ENCODE results near the gene SH3BP1.

SH3BP1 gene

GRCh38 chr22:37640591-37641560 lies 1.4 kb downstream of the SH3BP1 start:
- TF ChIP-seq TAF1 (IDR thresholded peaks at IDR 0.05; ENCODE audit: low read depth) (no peak), YY1 (IDR thresholded peaks at IDR 0.05; ENCODE audit: low read depth) (no peak), CEBPB (IDR thresholded peaks at IDR 0.05) (no peak), MAX (IDR thresholded peaks at IDR 0.05) (no peak), EP300 (IDR thresholded peaks at IDR 0.05; ENCODE audit: borderline replicate concordance) (no peak), CREB1 (IDR thresholded peaks at IDR 0.05; ENCODE audit: low read depth) (no peak), NFIC (IDR thresholded peaks at IDR 0.05) (no peak), REST (IDR thresholded peaks at IDR 0.05; ENCODE audit: low read depth) (no peak), RAD21 (IDR thresholded peaks at IDR 0.05; ENCODE audit: low read depth) (no peak), EGR1 (IDR thresholded peaks at IDR 0.05) (no peak), TCF12 (IDR thresholded peaks at IDR 0.05; ENCODE audit: low read depth) (no peak), TEAD4 (IDR thresholded peaks at IDR 0.05) (no peak), FOXM1 (IDR thresholded peaks at IDR 0.05; ENCODE audit: borderline replicate concordance, low read depth) (no peak), USF1 (IDR thresholded peaks at IDR 0.05) (no peak), ZBTB7A (IDR thresholded peaks at IDR 0.05; ENCODE audit: low read depth) (no peak)

GRCh38 chr22:37641561-37641949 lies 2.1 kb downstream of the SH3BP1 start:
- TF ChIP-seq CEBPB (IDR thresholded peaks at IDR 0.05) (no peak), EGR1 (IDR thresholded peaks at IDR 0.05) (no peak), YY1 (IDR thresholded peaks at IDR 0.05; ENCODE audit: low read depth) (no peak), USF1 (IDR thresholded peaks at IDR 0.05) (no peak), TEAD4 (IDR thresholded peaks at IDR 0.05) (no peak)

GRCh38 chr22:37643225-37643847 lies 3.9 kb downstream of the SH3BP1 start:
- no peak for TF ChIP-seq TCF12 (IDR thresholded peaks at IDR 0.05; ENCODE audit: low read depth)
- peak; percentile 76 for TF ChIP-seq RAD21 (IDR thresholded peaks at IDR 0.05; ENCODE audit: low read depth)

- TF ChIP-seq CEBPB (IDR thresholded peaks at IDR 0.05) (no peak), NFIC (IDR thresholded peaks at IDR 0.05) (no peak), MAX (IDR thresholded peaks at IDR 0.05) (no peak), TEAD4 (IDR thresholded peaks at IDR 0.05) (no peak), EGR1 (IDR thresholded peaks at IDR 0.05) (no peak), EP300 (IDR thresholded peaks at IDR 0.05; ENCODE audit: borderline replicate concordance) (no peak), TCF12 (IDR thresholded peaks at IDR 0.05; ENCODE audit: low read depth) (no peak), REST (IDR thresholded peaks at IDR 0.05; ENCODE audit: low read depth) (no peak), CREB1 (IDR thresholded peaks at IDR 0.05; ENCODE audit: low read depth) (no peak), YY1 (IDR thresholded peaks at IDR 0.05; ENCODE audit: low read depth) (no peak), TAF1 (IDR thresholded peaks at IDR 0.05; ENCODE audit: low read depth) (no peak), RAD21 (IDR thresholded peaks at IDR 0.05; ENCODE audit: low read depth) (no peak), FOXM1 (IDR thresholded peaks at IDR 0.05; ENCODE audit: borderline replicate concordance, low read depth) (no peak), USF1 (IDR thresholded peaks at IDR 0.05) (no peak)
These were observed 7.8 kb downstream of the SH3BP1 start for GRCh38 chr22:37647317-37647716.

- TF ChIP-seq EP300 (IDR thresholded peaks at IDR 0.05; ENCODE audit: borderline replicate concordance), result no peak
- TF ChIP-seq EGR1 (IDR thresholded peaks at IDR 0.05), result no peak
- no peak for TF ChIP-seq TEAD4 (IDR thresholded peaks at IDR 0.05)
- peak; percentile 67 for TF ChIP-seq NFIC (IDR thresholded peaks at IDR 0.05)
These were observed 8.5 kb downstream of the SH3BP1 start for GRCh38 chr22:37647928-37648327.

Measured in Ishikawa (cell line).